NCI-H446 (cell line): ENCODE measurements around the gene OR52A1.
"Not testable (repeated sequence)": the region's sequence is repeated elsewhere in the genome, so short reads cannot be mapped to it uniquely, and the experiment has no call there.

Experiments used
- DNase-seq, 2 experiments: peaks; one replicate each; lab custom pipeline; 2025; lab: John Stamatoyannopoulos, UW

Gene OR52A1

DNA sequence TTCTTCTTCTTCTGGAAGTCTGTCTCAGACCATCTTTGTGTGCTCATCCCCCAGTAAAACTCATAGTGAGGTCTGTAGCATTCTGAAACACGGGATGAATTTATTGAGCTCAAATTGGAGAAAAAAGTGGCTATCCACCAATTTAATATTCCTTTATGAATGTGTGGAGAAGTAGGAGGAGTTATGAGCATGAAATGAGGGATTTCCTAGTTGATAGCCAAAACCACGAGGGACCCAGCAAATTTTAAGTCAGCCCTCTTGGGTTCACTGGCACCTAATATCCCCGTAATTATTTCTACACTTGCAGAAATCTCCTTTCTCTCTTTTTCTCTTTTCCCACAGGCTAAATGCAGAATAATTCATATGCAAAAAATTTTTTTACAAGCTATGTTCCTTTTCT, at the start of gene OR52A1:
OR52A1 (minus strand) TSS at position 101 of the 400 bp plus-strand sequence. CDS start 2,388 bp downstream, outside the sequence.
- DNase-seq, result no peak

DNA sequence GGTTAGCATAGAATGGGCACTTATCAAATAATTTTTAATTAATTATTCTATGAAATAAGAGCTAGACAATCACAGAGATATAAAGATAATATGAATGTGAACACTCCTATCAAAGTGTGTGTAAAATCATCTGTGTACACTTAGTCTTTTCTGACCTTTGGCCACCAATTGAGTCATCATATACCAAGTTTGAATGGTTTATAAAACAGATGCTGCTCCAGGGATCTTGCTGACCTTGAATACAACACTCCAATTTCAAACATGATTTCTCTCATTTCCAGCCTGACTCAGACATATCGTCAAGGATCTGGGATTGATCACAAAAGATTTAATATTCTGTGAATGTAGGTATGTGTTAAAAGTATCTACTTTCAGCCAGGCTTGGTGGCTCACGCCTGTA, 48.8 kb upstream of the OR52A1 start:
- no peak for DNase-seq

GRCh38 chr11:5200582-5200981, 46.0 kb upstream of the OR52A1 start, which contains the start of gene OR51V1:
OR51V1 (minus strand) TSS chr11:5200682; CDS start chr11:5200682, 0 bp downstream.
- no peak for DNase-seq

DNA sequence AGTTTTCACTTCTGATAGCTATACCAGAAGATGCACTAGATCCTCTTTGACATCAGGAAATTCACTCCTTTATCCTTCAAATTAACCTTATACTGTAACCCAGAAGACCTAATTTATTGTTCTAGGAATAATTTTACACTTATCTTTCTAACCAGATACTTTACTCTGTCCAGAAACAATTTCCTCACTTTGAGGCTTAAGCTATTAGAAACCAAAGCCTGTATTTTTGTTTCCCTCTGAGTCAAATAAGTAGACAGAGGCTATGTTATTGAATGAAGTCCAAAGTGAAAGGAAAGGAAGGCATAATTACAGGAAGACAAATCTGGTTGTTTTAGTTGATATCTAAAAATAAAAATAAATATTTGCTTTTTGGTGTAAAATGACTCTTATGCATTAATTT, 43.7 kb upstream of the OR52A1 start:
- DNase-seq, result no peak

GRCh38 chr11:5197536-5197935, 43.0 kb upstream of the OR52A1 start:
- DNase-seq, result no peak

DNA sequence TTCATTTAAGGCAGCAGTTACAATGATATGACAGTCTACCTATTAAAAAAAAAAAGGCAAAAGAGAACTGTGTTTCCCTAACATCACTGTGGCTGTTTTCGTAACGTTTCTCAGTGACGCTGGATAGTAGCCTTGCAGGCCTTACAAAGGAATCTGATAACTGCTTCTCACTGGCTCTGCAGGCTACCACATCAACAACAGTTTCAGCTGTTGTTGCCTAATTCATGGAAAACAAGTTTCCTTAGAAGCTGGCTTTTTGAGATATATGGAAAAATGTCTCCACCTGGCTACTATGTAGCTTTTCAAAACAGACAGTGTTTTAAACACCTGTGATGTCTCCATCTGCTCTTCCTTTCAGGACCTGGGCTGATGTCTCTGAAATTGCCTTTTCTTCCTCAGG, 42.2 kb upstream of the OR52A1 start:
- no peak for DNase-seq

GRCh38 chr11:5196067-5196466, 41.5 kb upstream of the OR52A1 start:
- DNase-seq, result no peak

DNA sequence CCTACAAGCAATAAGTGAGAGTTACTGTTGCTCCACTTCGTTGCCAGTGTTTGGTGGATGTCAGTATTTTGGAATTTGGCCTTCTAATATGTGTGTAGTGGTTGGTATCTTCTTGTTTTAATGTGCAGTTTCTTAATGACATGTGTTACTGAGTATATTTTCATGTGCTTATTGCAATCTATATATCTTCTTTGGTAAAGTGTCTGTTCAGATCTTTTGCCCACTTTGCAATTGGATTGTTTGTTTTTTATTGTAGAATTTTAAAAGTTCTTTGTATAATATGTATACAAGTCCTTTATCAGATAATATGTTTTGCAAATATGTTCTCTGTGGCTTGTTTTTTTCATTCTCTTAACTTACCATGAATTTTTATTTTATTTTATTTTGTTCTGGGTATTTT, 38.2 kb upstream of the OR52A1 start:
- DNase-seq, result no peak

GRCh38 chr11:5188201-5188600, 33.6 kb upstream of the OR52A1 start:
- DNase-seq, result no peak

DNA sequence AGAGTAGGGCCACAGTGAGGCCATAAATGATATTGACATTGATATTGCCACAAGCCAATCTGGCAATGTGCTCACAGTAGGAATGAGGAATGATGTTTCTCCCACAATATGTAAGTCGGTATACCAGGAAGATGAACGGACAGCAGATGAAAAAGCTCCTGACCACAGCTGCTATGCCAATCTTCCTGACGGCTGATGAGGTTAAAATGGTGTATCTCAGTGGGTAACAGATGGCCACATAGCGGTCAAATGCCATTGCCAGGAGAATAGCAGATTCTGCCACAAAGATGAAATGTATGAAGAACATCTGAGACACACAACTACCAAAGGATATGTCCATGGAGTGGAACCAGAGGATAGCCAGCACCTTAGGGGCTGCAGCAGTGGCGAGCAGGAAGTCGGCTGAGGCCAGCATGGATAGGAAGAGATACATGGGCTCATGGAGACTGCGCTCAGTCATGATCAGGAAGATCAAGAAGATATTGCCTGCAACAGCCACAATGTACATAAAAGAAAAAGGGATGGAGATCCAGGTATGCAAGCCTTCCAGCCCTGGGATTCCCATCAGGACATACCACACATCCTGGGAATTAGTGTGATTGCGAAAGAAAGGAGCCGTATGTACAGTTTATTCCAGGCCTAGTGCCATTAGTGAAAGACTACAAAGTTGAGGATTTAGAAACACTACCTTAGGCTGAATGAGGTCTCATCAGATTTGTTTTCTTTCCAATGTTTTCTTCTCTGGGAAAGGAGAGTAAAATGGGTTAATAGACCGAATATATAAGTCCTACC, 23.7 kb upstream of the OR52A1 start:
- DNase-seq, result no peak

GRCh38 chr11:5174934-5175333, 20.4 kb upstream of the OR52A1 start:
- DNase-seq, result no peak

- no peak for DNase-seq
Measured at GRCh38 chr11:5171856-5172255, 17.3 kb upstream of the OR52A1 start.

DNA sequence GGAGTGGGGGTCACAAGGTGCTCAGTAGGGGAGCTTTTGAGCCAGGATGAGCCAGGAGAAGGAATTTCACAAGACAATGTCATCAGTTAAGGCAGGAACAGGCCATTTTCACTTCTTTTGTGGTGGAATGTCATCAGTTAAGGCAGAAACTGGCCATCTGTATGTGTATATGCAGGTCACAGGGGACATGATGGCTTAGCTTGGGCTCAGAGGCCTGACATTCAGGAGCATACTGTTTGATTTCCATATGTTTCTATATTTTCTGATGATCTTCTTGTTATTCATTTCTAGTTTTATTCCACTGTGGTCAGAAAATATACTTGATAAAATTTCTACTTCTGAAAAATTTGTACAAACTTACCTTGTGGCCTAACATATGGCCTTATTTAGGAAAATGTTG, 11.3 kb upstream of the OR52A1 start:
- not testable (repeated sequence) for DNase-seq

- not testable (repeated sequence) for DNase-seq
Measured at GRCh38 chr11:5164807-5165206, 10.2 kb upstream of the OR52A1 start.

DNA sequence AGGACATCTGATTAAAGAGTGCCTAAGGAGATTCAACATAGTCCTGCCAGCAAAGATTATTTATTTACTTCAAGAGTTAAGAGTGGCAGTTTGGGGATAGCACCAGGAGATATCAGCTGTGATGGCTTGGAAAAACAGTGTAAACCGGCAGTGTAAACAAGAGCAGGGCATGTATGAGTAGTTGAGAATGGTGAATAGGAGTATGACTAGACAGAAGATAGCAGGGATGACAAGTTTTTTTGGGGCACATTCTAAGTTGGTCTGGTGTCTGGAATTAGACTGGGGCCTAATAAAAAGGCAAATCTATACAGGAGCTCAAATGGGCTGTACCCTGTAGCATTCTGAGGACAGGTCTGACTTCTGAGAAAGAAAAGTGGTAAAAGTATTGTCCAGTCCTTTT, 6.5 kb upstream of the OR52A1 start:
- DNase-seq, result not testable (repeated sequence)

DNA sequence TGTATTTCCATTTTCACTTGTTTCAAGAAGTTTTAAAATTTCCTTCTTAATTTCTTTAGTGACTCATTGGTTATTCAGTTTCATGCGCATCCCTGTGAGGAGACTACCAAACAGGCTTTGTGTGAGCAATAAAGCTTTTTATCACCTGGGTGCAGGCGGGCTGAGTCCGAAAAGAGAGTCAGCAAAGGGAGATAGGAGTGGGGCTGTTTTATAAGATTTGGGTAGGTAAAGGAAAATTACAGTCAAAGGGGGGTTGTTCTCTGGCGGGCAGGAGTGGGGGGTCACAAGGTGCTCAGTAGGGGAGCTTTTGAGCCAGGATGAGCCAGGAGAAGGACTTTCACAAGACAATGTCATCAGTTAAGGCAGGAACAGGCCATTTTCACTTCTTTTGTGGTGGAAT, 5.7 kb upstream of the OR52A1 start:
- DNase-seq, result not testable (repeated sequence)

DNA sequence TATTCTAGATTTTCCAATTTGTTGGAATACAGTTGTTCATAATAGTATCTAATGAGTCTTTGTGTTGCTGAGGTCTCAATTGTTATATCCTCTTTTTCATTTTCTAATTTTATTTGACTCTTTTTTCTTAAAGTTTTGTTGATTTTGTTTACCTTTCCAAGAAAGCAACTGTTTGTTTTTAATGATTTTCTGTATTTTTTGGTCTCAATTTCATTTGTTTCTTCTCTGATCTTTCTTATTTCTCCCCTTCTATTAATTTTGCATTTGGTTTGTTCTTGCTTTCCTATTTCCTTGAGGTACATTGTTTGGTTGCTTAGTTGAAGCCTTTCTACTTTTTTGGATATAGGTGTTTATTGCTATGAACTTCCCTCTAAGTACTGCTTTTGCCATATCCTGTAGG, 5.2 kb upstream of the OR52A1 start:
- no peak for DNase-seq

- no peak for DNase-seq
Measured at GRCh38 chr11:5153574-5154431, 754 bp downstream of the OR52A1 start.

DNA sequence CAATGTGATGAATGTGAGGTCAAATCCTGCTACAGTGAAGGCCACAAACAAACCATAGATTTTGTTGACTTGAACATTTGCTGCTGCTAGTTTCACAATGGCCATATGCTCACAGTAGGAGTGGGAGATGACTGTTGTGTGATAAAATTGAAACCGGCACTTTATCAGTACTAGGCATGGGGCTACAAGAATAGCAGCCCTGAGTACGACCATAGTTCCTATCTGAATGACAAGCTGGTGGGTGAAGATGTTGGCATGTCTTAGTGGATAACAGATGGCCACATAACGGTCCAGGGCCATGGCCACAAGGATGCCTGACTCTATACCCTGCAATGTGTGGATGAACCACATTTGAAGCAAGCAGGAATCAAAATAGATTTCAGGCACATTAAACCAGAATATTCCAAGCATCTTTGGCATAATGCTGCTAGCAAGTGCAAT, 2.8 kb downstream of the OR52A1 start:
- no peak for DNase-seq

GRCh38 chr11:5144206-5144605, 10.4 kb downstream of the OR52A1 start:
- DNase-seq, result not testable (repeated sequence)

- DNase-seq, result no peak
Measured at GRCh38 chr11:5137996-5138395, 16.6 kb downstream of the OR52A1 start, which contains the start of gene OR52A5. OR52A5 (minus strand) TSS chr11:5138356; CDS start chr11:5132642, 5,714 bp downstream.

DNA sequence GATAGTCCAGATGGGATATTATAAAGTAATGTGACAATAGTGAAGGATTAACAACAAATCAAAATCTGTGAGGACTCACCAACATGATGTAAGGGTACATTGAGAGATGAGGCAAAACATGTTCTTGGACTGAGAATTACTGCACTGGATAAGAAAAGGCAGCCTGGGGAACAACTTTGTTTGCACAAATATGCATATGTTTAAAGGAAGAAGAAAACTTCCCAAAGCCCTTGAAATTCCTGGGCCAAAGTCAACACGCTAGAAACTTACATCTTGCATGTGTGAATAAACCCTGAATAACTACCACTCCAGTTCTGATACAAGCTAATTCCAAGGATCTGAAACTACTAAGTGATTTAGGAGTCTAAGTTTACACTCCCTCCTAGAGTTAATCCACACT, 17.5 kb downstream of the OR52A1 start:
- no peak for DNase-seq

GRCh38 chr11:5136261-5136660, 18.3 kb downstream of the OR52A1 start:
- DNase-seq, result no peak
